ENCODE data around the gene RNPEPL1.

RNPEPL1 gene

DNA sequence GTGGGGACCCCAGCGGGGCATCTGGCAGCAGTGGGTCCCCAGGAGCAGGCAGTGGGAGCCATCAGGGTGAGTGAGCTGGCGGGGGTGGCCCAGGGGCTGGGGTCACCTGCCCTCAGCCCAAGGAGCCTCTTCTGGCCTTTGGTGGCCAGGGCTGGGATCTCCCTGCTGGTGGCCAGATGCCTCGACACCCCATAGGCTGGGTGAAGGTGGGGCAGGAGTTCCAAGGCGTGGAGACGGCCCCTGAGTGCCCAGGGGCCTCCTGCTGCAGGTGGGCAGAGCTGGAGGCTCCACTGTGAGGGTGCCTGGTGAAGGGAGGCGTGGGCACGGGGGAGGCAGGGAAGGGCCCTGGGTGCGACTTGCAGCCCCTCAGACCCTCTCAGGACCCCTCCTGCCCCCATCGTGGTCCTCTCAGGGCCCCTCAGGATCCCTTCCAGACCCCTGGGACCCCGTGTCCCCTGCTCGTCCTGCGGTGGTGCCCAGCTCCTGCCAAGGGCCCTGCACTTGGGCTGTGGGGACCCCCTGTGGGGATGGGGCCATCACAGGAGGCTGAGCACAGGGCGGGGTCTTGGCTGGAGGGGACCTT, 52.0 kb downstream of the RNPEPL1 start (continued):
- TF ChIP-seq ZNF175 (tag by site-specific recombination; IDR thresholded peaks at IDR 0.05) (no peak), ZNF138 (tag by site-specific recombination; IDR thresholded peaks at IDR 0.05; ENCODE audit: borderline replicate concordance) (no peak), ZNF776 (tag by site-specific recombination; IDR thresholded peaks at IDR 0.05; ENCODE audit: borderline replicate concordance) (no peak), FEZF1 (tag by site-specific recombination; IDR thresholded peaks at IDR 0.05) (no peak), ZNF341 (tag by site-specific recombination; IDR thresholded peaks at IDR 0.05; ENCODE audit: low read depth) (no peak), ZNF777 (tag by site-specific recombination; IDR thresholded peaks at IDR 0.05; ENCODE audit: borderline replicate concordance) (no peak), ZFP3 (tag by site-specific recombination; IDR thresholded peaks at IDR 0.05; ENCODE audit: low read depth) (no peak)
- TF ChIP-seq, protein P1, sequence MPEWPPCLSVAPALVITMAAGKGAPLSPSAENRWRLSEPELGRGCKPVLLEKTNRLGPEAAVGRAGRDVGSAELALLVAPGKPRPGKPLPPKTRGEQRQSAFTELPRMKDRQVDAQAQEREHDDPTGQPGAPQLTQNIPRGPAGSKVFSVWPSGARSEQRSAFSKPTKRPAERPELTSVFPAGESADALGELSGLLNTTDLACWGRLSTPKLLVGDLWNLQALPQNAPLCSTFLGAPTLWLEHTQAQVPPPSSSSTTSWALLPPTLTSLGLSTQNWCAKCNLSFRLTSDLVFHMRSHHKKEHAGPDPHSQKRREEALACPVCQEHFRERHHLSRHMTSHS (tag by site-specific recombination; IDR thresholded peaks at IDR 0.05) = no peak

DNA sequence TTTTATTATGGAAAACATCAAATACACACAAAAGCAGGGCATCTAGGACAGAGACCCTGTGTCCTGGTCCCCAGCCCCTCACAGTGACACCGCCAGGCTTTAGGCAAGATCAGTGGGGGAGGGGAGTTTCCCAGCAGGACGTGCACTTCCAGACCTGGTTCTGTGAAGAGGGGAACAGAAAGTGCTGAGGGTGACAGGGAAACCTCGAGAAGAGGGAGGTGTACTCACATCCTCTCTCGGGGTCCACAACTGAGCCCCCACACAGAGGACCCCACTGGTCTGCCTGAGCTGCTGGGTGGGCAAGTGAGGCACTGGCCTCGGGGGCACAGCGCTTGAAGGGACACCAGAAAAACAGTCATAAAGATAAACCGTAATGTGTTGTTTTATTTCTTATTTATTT, 52.6 kb downstream of the RNPEPL1 start:
- POLR2A ChIA-PET = no interaction called here
- Histone ChIP-seq H3K36me3 (ENCODE audit: control insufficient read depth in 2 of 2, insufficient read depth in 1 of 2, low read length in 2 of 2) (no peaks in the 10 kb centered on the region), H3K9me3 (ENCODE audit: control insufficient read depth, insufficient read depth, low read depth, low read length) (no peaks in the 10 kb centered on the region), H3K4me3 (ENCODE audit: low read depth, low read length) (no peak overlapping the region), H3K27ac (ENCODE audit: extremely low read depth, low read depth, low read length) (no peak overlapping the region), H3K4me1 (ENCODE audit: control insufficient read depth, insufficient read depth, low read length) (no peaks in the 10 kb centered on the region)
- CTCF ChIA-PET = no interaction called here
- TF ChIP-seq, protein P2, sequence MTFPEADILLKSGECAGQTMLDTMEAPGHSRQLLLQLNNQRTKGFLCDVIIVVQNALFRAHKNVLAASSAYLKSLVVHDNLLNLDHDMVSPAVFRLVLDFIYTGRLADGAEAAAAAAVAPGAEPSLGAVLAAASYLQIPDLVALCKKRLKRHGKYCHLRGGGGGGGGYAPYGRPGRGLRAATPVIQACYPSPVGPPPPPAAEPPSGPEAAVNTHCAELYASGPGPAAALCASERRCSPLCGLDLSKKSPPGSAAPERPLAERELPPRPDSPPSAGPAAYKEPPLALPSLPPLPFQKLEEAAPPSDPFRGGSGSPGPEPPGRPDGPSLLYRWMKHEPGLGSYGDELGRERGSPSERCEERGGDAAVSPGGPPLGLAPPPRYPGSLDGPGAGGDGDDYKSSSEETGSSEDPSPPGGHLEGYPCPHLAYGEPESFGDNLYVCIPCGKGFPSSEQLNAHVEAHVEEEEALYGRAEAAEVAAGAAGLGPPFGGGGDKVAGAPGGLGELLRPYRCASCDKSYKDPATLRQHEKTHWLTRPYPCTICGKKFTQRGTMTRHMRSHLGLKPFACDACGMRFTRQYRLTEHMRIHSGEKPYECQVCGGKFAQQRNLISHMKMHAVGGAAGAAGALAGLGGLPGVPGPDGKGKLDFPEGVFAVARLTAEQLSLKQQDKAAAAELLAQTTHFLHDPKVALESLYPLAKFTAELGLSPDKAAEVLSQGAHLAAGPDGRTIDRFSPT (tag by site-specific recombination; IDR thresholded peaks at IDR 0.05) = no peak
- TF ChIP-seq ZBTB8A (tag by site-specific recombination; IDR thresholded peaks at IDR 0.05) (no peak), ZNF404 (tag by site-specific recombination; IDR thresholded peaks at IDR 0.05) (no peak), MEIS1 (CRISPR knock-in tag; IDR thresholded peaks at IDR 0.05; ENCODE audit: borderline replicate concordance) (no peak), GLIS2 (tag by site-specific recombination; IDR thresholded peaks at IDR 0.05) (no peak), ZNF274 (IDR thresholded peaks at IDR 0.05; ENCODE audit: low read length) (no peak), ZNF274 (tag by site-specific recombination; IDR thresholded peaks at IDR 0.05; ENCODE audit: borderline replicate concordance) (no peak), ZNF626 (tag by site-specific recombination; IDR thresholded peaks at IDR 0.05) (no peak), ZNF133 (tag by site-specific recombination; IDR thresholded peaks at IDR 0.05) (no peak)
- TF ChIP-seq, protein P3, sequence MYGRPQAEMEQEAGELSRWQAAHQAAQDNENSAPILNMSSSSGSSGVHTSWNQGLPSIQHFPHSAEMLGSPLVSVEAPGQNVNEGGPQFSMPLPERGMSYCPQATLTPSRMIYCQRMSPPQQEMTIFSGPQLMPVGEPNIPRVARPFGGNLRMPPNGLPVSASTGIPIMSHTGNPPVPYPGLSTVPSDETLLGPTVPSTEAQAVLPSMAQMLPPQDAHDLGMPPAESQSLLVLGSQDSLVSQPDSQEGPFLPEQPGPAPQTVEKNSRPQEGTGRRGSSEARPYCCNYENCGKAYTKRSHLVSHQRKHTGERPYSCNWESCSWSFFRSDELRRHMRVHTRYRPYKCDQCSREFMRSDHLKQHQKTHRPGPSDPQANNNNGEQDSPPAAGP (tag by site-specific recombination; IDR thresholded peaks at IDR 0.05) = no peak
- TF ChIP-seq, protein P4, sequence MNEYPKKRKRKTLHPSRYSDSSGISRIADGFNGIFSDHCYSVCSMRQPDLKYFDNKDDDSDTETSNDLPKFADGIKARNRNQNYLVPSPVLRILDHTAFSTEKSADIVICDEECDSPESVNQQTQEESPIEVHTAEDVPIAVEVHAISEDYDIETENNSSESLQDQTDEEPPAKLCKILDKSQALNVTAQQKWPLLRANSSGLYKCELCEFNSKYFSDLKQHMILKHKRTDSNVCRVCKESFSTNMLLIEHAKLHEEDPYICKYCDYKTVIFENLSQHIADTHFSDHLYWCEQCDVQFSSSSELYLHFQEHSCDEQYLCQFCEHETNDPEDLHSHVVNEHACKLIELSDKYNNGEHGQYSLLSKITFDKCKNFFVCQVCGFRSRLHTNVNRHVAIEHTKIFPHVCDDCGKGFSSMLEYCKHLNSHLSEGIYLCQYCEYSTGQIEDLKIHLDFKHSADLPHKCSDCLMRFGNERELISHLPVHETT (tag by site-specific recombination; IDR thresholded peaks at IDR 0.05) = no peak
- TF ChIP-seq, protein P5, sequence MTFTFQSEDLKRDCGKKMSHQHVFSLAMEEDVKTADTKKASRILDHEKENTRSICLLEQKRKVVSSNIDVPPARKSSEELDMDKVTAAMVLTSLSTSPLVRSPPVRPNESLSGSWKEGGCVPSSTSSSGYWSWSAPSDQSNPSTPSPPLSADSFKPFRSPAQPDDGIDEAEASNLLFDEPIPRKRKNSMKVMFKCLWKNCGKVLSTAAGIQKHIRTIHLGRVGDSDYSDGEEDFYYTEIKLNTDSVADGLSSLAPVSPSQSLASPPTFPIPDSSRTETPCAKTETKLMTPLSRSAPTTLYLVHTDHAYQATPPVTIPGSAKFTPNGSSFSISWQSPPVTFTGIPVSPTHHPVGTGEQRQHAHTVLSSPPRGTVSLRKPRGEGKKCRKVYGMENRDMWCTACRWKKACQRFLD (tag by site-specific recombination; IDR thresholded peaks at IDR 0.05) = no peak
- TF ChIP-seq, protein P6, sequence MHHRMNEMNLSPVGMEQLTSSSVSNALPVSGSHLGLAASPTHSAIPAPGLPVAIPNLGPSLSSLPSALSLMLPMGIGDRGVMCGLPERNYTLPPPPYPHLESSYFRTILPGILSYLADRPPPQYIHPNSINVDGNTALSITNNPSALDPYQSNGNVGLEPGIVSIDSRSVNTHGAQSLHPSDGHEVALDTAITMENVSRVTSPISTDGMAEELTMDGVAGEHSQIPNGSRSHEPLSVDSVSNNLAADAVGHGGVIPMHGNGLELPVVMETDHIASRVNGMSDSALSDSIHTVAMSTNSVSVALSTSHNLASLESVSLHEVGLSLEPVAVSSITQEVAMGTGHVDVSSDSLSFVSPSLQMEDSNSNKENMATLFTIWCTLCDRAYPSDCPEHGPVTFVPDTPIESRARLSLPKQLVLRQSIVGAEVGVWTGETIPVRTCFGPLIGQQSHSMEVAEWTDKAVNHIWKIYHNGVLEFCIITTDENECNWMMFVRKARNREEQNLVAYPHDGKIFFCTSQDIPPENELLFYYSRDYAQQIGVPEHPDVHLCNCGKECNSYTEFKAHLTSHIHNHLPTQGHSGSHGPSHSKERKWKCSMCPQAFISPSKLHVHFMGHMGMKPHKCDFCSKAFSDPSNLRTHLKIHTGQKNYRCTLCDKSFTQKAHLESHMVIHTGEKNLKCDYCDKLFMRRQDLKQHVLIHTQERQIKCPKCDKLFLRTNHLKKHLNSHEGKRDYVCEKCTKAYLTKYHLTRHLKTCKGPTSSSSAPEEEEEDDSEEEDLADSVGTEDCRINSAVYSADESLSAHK (tag by site-specific recombination; IDR thresholded peaks at IDR 0.05) = no peak
